HG03039 (cell line): ENCODE data around the gene A4GALT.

ENCODE experiments used
- ATAC-seq: cut with Tn5 transposase; IDR thresholded peaks from one replicate; pipeline ENCODE4 v1.9.1; 2021; ENCODE audit warnings: mild to moderate bottlenecking, moderate library complexity; ENCODE audit not compliant: unreplicated experiment

A4GALT gene

DNA sequence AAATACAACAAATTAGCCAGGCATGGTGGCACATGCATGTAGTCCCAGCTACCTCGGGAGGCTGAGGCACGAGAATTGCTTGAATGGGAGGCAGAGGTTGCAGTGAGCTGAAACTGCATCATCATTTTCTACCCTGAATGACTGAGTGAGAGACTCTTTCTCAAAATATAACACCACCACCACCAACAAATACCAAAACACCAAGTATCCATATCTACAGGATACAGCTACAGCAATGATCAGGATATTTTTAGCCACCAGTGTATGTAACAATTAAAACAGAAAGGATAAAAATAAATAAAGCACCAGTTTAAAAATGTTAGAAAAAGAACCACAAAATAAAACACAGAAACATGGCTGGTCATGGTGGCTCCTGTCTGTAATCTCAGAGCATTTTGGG is 13.2 kb downstream of the A4GALT start:
- ATAC-seq, result no peak

DNA sequence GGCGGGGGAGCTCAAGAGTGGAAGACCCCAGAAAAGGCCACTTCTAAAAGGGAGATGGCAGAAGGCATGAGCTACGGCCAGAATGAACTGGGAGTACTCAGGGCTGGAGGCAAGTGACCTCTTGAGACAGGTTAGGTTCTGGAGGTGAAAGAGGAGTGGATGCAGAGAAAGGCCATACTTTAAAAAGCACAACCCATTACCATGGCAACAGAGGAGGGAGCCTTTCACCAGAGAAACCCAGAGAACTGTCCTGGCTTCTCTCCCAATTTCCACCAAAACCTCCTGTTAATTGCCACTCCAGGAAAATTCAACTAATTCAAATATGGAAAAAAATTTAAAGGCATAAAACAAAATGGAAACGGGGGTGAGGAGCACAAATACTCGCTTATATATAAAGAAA is 15.8 kb downstream of the A4GALT start:
- ATAC-seq, result no peak

- no peak for ATAC-seq
These were observed 18.0 kb downstream of the A4GALT start for GRCh38 chr22:42702675-42703074.

- ATAC-seq, result no peak
These were observed 19.0 kb downstream of the A4GALT start for GRCh38 chr22:42701694-42702093.

DNA sequence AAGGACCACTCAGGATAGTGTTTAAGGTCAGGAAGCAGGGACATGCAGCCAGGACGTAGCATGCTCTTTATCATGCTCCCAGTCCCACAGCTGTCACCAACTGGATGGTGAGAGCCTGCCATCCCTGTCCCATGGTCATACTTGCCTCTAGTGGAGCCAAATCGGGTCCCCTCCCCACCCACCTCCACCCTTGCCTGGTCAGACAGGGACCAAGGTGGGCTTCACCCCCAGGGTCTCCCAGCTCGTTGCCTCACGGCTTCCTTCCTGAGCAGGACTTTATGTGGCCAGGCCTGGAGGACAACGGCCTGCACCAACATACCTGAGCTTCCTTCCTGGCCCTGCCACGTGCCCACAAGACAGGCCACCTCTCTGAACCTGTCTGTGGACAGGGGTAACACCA is 19.8 kb downstream of the A4GALT start:
- no peak for ATAC-seq

DNA sequence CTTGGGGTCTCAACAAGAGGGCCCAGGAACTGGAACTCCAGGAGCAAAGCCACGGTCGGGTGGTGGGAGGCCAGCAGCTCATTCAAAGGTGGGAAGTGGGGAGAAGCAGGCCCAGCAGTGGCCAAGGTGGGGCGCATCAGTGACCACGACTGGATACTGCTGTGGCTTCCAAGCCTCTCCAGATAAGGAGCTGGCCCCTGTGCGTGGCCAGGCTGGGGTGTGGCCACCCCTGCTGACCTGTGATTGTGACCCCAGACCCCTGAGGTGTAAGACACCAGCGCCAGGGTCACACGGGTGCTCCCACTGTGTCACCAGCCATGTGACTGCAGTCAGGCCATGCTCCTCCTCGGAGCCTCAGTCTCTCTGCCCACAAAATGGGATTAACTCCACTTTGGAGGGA is 20.3 kb downstream of the A4GALT start:
- ATAC-seq, result no peak

DNA sequence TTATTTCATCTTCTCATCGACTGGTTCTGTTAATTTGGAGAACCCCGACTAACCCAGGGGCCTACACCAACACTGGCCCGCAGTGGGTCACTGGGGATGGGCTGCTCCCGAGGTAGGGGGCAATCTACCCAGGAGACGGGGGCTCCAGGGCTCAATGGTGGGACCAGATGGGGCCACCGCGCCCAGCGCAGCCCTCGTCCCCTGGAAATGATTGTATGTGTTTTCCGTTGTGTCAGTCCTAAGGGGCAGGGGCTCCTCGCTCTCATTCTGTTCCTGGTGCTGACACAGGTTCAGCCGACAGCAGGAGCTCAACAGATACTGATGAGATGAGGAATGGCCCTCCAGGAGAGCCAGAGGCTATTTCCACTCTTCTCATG is 20.7 kb downstream of the A4GALT start:
- no peak for ATAC-seq

GRCh38 chr22:42699281-42699975 is 21.2 kb downstream of the A4GALT start:
- no peak for ATAC-seq

DNA sequence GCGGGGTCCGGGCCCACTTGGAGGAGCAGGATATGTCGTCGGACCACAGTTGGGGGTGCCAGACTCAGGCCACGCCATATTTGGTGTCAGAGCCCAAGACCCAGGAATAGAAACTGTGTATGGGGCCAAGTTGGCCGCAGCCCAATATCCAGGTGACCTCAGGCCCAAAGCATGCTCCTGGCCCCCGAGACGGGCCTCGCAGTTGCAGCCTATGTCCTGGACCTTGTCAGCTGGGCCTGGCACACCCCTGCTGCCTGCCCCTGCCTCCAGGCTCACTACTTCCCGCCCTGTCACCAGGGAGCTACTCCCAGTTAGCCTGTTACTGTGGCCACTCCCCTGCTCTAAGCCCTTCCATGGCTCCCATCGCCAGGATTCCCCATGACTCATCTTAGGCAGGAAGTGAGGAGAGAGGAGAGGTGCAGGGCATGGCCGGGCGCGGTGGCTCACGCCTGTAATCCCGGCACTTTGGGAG is 23.1 kb downstream of the A4GALT start:
- ATAC-seq, result no peak

DNA sequence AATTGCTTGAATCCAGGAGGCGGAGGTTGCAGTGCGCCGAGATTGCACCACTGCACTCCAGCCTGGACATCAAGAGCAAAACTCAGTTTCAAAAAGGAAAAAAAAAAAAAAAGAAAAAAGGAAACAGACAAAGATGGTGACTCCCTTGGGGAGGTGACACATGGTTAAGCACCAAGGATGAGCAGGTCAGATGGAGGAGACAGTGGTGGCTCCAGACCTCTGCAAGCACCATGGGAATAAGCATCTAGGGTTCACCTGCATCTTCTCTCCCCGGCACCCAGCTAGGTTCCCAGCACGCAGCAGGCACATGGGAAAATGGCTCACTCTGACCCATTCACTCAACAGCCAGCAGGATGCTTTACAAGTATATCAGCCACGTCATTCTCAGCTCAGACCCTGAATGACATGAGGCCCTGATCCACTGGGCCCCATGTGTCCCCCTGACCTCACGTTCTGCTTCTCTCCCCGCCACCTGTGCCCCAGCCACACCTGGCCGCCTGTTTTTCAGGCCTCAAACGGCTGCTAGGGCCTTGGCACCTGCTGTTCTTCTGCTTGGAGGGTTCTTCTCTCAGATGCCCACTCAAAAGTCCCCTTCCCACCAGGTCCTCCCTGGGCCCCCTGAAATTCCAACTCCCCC is 24.2 kb downstream of the A4GALT start:
- ATAC-seq, result no peak

DNA sequence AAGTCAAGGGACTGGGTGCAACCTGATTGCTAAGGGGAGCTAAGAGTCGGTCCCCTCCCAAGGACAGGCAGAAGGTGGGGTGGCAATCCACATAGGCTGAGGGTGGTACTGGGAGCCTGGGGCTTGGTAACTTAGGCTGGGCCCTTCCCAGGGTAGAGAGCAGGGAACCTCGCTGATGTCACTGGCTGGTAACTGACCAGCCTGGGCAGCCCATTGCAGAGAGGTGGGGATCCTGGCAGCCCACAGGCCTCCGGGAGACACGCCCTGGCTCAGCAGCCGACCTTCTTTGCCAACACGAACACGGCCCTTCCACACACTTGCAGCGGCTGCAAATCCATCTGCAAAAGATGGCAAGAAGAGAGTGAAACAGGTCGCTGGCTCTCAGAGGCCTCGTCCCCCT is 25.4 kb downstream of the A4GALT start:
- ATAC-seq, result no peak

DNA sequence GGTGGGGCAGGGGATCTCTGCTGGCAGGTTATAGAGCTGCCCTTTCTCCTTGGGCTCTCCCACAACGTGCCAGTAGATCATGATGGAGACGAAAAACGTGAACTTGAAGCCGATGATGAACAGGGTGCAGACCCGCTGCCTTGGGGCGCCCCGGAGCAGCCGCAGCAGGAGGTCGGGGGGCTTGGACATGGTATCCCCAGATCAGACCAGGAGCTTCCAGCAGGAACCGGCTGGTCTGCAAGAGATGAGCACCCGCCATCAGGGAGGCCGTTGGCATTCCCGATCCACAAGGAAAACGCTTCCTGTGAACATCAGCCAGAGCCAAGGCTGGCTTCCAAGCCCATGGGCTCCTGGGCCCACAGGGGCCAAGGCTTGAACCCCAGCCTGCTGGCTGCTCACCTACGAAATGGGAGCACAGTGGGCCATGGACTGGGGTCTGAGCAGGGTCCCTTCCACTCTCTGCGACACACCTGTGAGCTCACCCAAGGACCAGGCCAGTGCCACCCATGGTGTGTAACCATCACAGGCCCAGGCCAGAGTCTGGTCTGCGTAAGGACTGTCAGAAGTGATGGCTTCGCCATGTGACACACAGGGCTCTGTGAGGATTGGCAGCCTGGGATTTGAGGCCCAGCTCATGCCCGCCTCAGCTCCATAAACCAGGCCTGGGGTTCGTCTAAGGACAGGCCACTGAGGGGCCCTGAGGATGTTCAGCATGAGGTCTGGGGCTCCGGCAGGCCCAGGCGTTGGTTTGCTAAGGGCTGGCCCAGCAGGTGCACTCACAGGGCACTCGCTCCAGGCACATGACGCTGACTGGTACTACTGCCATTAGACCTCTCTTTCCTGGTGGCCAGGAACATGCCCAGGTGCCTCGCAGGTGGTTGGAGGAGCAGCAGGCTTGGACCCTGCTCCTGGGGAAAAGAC is 26.6 kb downstream of the A4GALT start:
- ATAC-seq, result no peak

GRCh38 chr22:42693055-42693762 is 27.5 kb downstream of the A4GALT start:
- ATAC-seq, result no peak

DNA sequence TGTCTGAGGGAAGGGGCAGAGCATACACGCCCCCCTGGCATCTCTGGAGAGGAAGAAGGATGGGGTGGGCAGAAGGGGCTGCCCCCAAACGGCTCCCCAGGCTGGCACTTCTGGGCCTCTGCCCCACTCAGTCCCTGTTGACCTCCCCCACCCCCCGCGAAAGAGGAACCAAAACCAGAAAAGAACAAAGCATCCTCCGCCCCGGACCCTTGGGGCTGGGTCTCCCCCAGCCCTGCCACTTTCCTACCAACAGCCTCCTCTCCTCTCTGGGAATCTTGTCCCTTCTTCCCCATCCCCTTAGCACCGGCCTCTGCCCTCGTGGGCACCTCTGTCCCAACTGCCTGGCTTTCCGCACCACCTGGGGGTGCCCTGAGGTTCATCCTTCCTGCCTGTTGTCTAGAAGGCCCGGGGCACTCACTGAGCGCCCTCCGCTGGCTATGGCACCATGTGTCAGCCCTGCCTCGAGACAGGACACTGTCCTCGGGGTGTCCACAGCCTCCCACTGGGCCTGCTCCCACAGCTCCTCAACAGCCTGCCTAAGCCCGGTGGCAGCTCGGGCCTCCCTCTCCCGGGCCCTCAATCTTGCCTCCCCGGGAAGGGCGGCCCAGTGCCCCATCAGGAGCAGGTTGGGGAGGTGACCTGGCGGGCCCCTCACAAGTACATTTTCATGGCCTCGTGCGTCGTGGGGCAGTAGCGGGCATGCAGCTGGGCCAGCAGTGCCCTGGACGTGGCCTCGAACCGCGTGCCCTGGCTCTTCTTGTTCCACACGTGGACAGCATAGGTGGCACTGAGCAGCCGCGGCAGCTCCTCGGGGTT is 28.2 kb downstream of the A4GALT start:
- no peak for ATAC-seq

DNA sequence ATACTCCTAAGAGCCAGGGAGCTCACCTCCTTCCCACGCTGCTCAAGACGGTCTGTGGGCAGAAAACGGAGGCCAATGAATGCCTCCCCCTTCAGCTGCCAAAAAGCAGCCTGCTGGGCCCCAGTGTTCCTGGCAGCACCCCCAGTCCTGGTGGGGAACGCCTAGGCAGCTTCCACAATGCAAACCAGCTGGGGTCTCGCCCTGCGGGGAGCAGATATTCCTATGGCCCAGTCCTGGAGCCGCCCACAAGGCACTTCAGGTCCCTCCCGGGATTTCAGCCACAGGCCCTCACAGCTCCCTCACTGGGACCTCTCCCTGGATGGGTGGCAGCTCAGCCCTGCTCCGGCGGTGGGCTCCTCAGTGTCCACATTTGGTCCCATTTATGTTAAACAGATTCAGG is 29.2 kb downstream of the A4GALT start:
- ATAC-seq, result no peak

DNA sequence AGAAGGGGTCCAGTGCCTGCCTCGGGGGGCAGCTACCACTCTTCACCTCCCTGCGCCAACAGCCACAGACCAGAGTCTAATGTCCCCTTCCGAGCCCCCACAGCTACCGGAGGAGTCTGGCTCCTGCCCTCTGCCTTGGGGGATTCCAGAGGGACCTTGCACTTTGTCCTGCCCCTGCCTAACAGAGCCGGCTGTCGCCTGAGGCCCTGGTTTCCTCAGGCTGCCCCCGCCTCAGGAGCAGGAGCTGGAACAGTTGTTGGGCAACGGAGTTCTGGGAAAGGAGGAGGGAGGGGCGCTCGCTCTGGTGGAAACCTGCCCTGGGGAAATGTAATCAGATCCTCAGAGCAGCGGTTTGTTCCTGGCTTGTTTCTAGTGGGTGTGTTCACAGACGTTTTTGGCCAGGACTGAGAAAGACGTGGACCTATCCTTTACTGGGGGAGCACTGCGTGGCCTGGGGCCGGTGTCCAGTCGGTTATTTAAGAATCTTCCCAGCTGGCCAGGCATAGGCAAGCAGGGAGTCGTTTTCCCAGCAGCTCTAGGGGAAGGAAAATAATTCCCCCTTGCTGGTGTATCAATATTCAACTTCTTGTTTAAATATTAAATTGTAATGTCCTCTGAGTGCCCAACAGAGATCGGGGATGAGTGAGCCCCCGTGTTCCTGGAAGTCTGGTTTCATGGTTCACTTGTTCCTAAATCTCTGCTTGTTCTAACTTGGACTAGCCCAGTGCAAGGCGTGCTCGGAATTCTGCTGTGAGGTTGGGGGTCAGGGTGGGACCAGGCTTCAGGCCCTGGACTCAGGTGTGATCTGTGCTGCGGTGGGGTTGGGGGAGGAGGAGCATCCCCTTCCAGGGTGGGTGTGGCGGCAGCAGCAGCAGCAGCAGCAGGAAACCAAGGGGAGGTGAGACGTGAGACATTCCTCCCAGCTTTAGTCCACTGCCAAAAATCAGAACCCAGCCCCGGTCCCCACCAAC is 32.1 kb downstream of the A4GALT start:
- ATAC-seq, result no peak

- no peak for ATAC-seq
These were observed 33.7 kb downstream of the A4GALT start for GRCh38 chr22:42686756-42687491.

DNA sequence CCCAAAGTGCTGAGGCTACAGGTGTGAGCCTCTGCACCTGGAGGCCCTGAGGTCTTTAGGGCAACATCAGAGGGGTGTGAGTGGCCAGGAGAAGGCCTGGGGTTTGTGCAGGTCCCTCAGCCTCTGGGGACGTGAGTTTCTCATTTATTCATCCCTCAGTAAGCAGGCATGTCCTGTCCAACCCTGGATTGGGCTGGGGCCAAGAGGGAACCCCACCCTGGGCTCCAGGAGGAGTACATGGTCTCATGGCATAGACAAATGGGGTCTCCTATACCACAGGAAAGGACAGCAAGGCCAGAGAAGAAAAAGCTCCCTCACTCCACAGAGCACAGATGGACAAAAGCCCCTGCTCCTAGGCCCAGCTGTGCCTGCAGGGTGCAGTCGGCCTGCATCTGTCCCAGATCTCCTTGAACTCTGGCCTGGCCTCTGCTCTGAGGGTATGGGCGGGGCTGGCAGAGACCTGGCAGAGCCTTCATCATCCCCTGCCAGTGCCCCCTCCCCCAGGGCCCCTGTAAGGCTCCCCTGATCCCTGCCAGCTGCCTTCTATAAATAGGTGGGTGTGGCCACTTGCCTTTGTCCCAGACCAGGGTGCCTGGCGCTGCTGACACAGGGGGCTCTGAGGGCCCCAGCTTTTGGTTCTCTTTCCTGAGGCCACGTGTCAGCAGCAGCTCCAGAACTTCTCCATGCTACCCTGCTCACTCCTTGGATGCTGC is 34.6 kb downstream of the A4GALT start:
- no peak for ATAC-seq
